MM.1S (cell line): ENCODE results near the gene HLA-DMA.

ENCODE experiments used
- EZH2 ChIP-seq: fragments of 300-600 bp; sonication (generic); optimal IDR thresholded peaks from 2 replicates; pipeline ENCODE3; 2017; ENCODE audit warnings: low read depth, mild to moderate bottlenecking, antibody characterized with exemption, low read length, mixed read lengths
- EZH2phosphoT487 ChIP-seq: fragments of 300-600 bp; sonication (generic); IDR thresholded peaks from 2 replicates; pipeline ENCODE4 v1.6.1; 2018; ENCODE audit warnings: antibody characterized with exemption, low read length
- TF ChIP-seq, protein P1 (sequence below): fragments of 300-600 bp; sonication (generic); IDR thresholded peaks from 2 replicates; pipeline ENCODE4 v1.5.1; 2016; ENCODE audit warnings: antibody characterized with exemption, low read length, mixed read lengths

DNA sequence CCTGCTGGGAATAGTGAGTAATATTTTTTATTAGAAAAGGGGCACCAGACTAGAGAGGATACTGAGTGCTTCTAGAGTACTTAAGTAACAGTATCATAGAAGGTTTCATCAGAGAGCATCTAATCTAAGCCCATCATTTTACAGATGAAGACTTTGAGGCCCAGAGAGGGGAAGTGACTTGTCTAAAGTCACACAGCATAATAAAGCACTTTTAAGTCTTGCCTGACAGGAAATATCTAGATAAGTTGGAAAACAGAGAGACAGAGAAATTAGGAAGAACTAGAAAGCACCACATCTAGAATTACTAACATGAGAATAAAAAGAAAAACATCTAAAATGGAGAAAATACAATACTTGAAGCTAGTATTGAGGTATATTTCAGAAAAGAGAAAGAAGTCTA, 6.0 kb downstream of the HLA-DMA start:
- TF ChIP-seq EZH2 (no peak), EZH2phosphoT487 (no peak)
- TF ChIP-seq, protein P1, sequence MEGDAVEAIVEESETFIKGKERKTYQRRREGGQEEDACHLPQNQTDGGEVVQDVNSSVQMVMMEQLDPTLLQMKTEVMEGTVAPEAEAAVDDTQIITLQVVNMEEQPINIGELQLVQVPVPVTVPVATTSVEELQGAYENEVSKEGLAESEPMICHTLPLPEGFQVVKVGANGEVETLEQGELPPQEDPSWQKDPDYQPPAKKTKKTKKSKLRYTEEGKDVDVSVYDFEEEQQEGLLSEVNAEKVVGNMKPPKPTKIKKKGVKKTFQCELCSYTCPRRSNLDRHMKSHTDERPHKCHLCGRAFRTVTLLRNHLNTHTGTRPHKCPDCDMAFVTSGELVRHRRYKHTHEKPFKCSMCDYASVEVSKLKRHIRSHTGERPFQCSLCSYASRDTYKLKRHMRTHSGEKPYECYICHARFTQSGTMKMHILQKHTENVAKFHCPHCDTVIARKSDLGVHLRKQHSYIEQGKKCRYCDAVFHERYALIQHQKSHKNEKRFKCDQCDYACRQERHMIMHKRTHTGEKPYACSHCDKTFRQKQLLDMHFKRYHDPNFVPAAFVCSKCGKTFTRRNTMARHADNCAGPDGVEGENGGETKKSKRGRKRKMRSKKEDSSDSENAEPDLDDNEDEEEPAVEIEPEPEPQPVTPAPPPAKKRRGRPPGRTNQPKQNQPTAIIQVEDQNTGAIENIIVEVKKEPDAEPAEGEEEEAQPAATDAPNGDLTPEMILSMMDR: no peak
